Adrenal gland (tissue), 5 donors: ENCODE data around the gene PHOSPHO1.

Source experiments
- CTCF ChIP-seq, 6 experiments: fragments of 450-650 bp in 4 of 6; fragments of 200-600 bp in 2 of 6; sonication (generic) in 1 of 6; IDR thresholded peaks; 1 replicate in 5 of 6; 2 replicates in 1 of 6; pipeline versions ENCODE4 v1.5.1 to v1.8.0; 2016 to 2021; ENCODE audit warnings: antibody characterized with exemption in 6 of 6, mild to moderate bottlenecking in 2 of 6, moderate library complexity in 1 of 6
- POLR2A ChIP-seq, 2 donors: fragments of 450-650 bp; IDR thresholded peaks; one replicate each; pipeline ENCODE4 v1.6.1; 2017; ENCODE audit warnings: antibody characterized with exemption in 2 of 2, mild to moderate bottlenecking in 2 of 2, moderate library complexity in 1 of 2
- donor health status: DM: no; HTN: no; CAD: no.

- no peak for TF ChIP-seq CTCF (IDR thresholded peaks at IDR 0.05)
- TF ChIP-seq POLR2A (IDR thresholded peaks at IDR 0.05) = no peak
Measured at GRCh38 chr17:49216482-49216881, 14.1 kb downstream of the PHOSPHO1 start.
